HepG2 (cell line): ENCODE data around the gene OR1S2. TPM values are rescaled to one million over a fixed set of nuclear protein-coding genes. Genes with fewer than 3 reads are reported as not detected.

ENCODE experiments used
- CEBPB ChIP-seq: IDR thresholded peaks from 2 replicates; pipeline ENCODE4 v1.6.1; 2011; ENCODE audit warnings: low read depth, low read length, improper control_type of control experiment, borderline replicate concordance
- EED ChIP-seq: sonication (generic); formaldehyde crosslinking; IDR thresholded peaks from 2 replicates; pipeline ENCODE4 v1.5.0; 2020; ENCODE audit warnings: mild to moderate bottlenecking, missing genetic modification reagents
- EHMT2 ChIP-seq: fragments of 200-600 bp; sonication (generic); IDR thresholded peaks from 2 replicates; pipeline ENCODE4 v1.7.0; 2017; ENCODE audit warnings: antibody characterized with exemption, low read depth, low read length, borderline replicate concordance
- EP300 ChIP-seq, 3 experiments: sonication (generic) in 1 of 3; formaldehyde crosslinking in 1 of 3; IDR thresholded peaks; 2 replicates each; pipeline versions ENCODE4 v1.5.1 to v1.6.1; 2011 to 2020; ENCODE audit warnings: low read depth in 2 of 3, low read length in 2 of 3, borderline replicate concordance in 1 of 3, improper control_type of control experiment in 1 of 3, mild to moderate bottlenecking in 1 of 3, missing genetic modification reagents in 1 of 3, moderate library complexity in 1 of 3
- GATA4 ChIP-seq: sonication (generic); IDR thresholded peaks from 2 replicates; pipeline ENCODE4 v1.6.1; 2016; ENCODE audit warnings: antibody characterized with exemption, low read depth, borderline replicate concordance
- MIER2 ChIP-seq: IDR thresholded peaks from 2 replicates; pipeline ENCODE4 v1.6.1; 2016; ENCODE audit warnings: missing biosample characterization, missing genetic modification reagents
- NFYC ChIP-seq: IDR thresholded peaks from 2 replicates; pipeline ENCODE4 v1.6.1; 2016; ENCODE audit warnings: missing genetic modification reagents, missing compliant biosample characterization
- SIN3B ChIP-seq: fragments of 150-350 bp; IDR thresholded peaks from 2 replicates; pipeline ENCODE4 v1.6.1; 2014; ENCODE audit warnings: low read length
- SOX5 ChIP-seq: IDR thresholded peaks from 2 replicates; pipeline ENCODE4 v1.6.1; 2016; ENCODE audit warnings: borderline replicate concordance
- ZC3H13 ChIP-seq: sonication (generic); formaldehyde crosslinking; IDR thresholded peaks from 2 replicates; pipeline ENCODE4 v1.8.1; 2023; ENCODE audit warnings: mild to moderate bottlenecking, missing genetic modification reagents, moderate library complexity
- ZNF30 ChIP-seq: sonication (generic); formaldehyde crosslinking; IDR thresholded peaks from 2 replicates; pipeline ENCODE4 v1.5.0; 2020; ENCODE audit warnings: mild to moderate bottlenecking, missing genetic modification reagents
- ZNF34 ChIP-seq: sonication (generic); formaldehyde crosslinking; IDR thresholded peaks from 2 replicates; pipeline ENCODE4 v1.4.0; 2020; ENCODE audit warnings: mild to moderate bottlenecking, missing genetic modification reagents, borderline replicate concordance
- ZNF451 ChIP-seq: sonication (generic); formaldehyde crosslinking; IDR thresholded peaks from 2 replicates; pipeline ENCODE4 v1.5.0; 2020; ENCODE audit warnings: mild to moderate bottlenecking, missing genetic modification reagents
- ZNF558 ChIP-seq: sonication (generic); formaldehyde crosslinking; IDR thresholded peaks from 2 replicates; pipeline ENCODE4 v1.9.0; 2022; ENCODE audit warnings: mild to moderate bottlenecking, missing genetic modification reagents, borderline replicate concordance
- ZNF563 ChIP-seq: sonication (generic); formaldehyde crosslinking; IDR thresholded peaks from 2 replicates; pipeline ENCODE4 v1.8.0; 2022; ENCODE audit warnings: mild to moderate bottlenecking, moderate library complexity, missing genetic modification reagents
- ZNF629 ChIP-seq: sonication (generic); formaldehyde crosslinking; conservative IDR thresholded peaks from 2 replicates; pipeline ENCODE4 v1.5.0; 2020; ENCODE audit warnings: missing genetic modification reagents
- ZNF713 ChIP-seq: sonication (generic); formaldehyde crosslinking; IDR thresholded peaks from 2 replicates; pipeline ENCODE4 v1.4.0; 2020; ENCODE audit warnings: mild to moderate bottlenecking, missing genetic modification reagents
- ZNF790 ChIP-seq: sonication (generic); formaldehyde crosslinking; IDR thresholded peaks from 2 replicates; pipeline ENCODE4 v1.8.0; 2022; ENCODE audit warnings: missing genetic modification reagents, mild to moderate bottlenecking, borderline replicate concordance
- ZNF841 ChIP-seq: sonication (generic); formaldehyde crosslinking; IDR thresholded peaks from 2 replicates; pipeline ENCODE4 v1.8.1; 2023; ENCODE audit warnings: missing genetic modification reagents, borderline replicate concordance
- ZNF891 ChIP-seq: sonication (generic); formaldehyde crosslinking; IDR thresholded peaks from 2 replicates; pipeline ENCODE4 v1.5.0; 2020; ENCODE audit warnings: mild to moderate bottlenecking, missing genetic modification reagents
- ZSCAN22 ChIP-seq: sonication (generic); formaldehyde crosslinking; IDR thresholded peaks from 2 replicates; pipeline ENCODE4 v1.4.0; 2020; ENCODE audit warnings: mild to moderate bottlenecking, missing genetic modification reagents
- polyA plus RNA-seq, 8 experiments: library from polyadenylated mRNA; depleted of rRNA in 3 of 8; stranded (reverse) in 7 of 8; unstranded in 1 of 8; fragments of >200 nt; fragmentation: Illumina TruSeq in 4 of 8; extraction: Trizol in 4 of 8; gene quantifications; 2 replicates each; pipeline versions ENCODE4 v1.2.1 to v1.2.3, GENCODE V29; 2011 to 2016; ENCODE audit warnings: low read depth in 4 of 8, missing spikeins in 1 of 8, mixed read lengths in 1 of 8; ENCODE audit not compliant: insufficient read depth in 1 of 8
- total RNA-seq, 5 experiments: library from RNA; depleted of rRNA; stranded (reverse); fragments of >200 nt; fragmentation: Illumina TruSeq; extraction: Trizol; gene quantifications; 2 replicates each; pipeline ENCODE4 v1.2.3, GENCODE V29; 2016; ENCODE audit warnings: low read depth in 1 of 5
- TF ChIP-seq, protein P1 (sequence below): sonication (generic); formaldehyde crosslinking; IDR thresholded peaks from 2 replicates; pipeline ENCODE4 v1.4.0; 2020; ENCODE audit warnings: missing genetic modification reagents, borderline replicate concordance
- TF ChIP-seq, protein P2 (sequence below): sonication (generic); formaldehyde crosslinking; IDR thresholded peaks from 2 replicates; pipeline ENCODE4 v1.5.0; 2020; ENCODE audit warnings: mild to moderate bottlenecking, missing genetic modification reagents
- TF ChIP-seq, protein P3 (sequence below): sonication (generic); formaldehyde crosslinking; IDR thresholded peaks from 2 replicates; pipeline ENCODE4 v1.4.0; 2020; ENCODE audit warnings: mild to moderate bottlenecking, missing genetic modification reagents
- TF ChIP-seq, protein P4 (sequence below): IDR thresholded peaks from 2 replicates; pipeline ENCODE4 v1.6.1; 2012; ENCODE audit warnings: inconsistent platforms
- TF ChIP-seq, protein P5 (sequence below): sonication (generic); formaldehyde crosslinking; IDR thresholded peaks from 2 replicates; pipeline ENCODE4 v1.4.0; 2020; ENCODE audit warnings: mild to moderate bottlenecking, missing genetic modification reagents

The OR1S2 gene
- total and polyA plus RNA-seq, 2 of the 13 experiments (the other 11 are each of a cell fraction or from before 2014, with no cell fraction given), result not detected

DNA sequence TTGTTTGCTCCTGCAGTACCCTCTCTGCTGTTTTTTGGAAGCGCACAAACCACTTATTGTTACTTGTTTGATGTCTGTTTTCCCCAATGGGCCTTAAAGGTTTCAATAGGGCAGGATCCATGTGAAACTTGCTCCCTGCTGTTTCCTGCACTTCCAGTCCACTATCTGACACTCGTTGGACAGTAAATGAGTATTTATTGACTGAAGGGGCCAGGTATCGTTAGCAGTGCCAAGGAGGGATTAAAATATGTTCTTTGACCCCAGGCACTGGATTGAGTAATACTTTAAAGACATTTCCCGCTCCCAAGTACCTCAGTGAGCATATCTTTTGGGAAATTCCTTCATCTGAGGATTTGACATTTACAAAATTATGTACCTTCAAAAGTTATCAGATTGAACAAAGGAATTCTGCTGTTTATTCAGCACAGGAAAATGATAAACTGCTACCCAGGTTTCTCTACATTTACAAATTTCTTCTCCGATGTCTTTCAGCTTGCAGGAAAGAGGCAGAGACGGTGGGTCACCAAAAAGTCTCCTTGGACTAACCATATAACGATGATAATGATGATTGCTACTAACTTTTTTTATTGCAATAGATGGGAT lies 38.3 kb downstream of the OR1S2 start (continued):
- TF ChIP-seq GATA4 (peak; percentile 93; the same call in 1 of the 2 replicates), ZNF713 (CRISPR knock-in tag) (no peak), ZNF629 (no peak), ZNF891 (CRISPR knock-in tag) (no peak), EP300 (IDR thresholded peaks at IDR 0.05; ENCODE audit: low read depth in 2 of 2, low read length in 2 of 2) (peak in 1 of 2 experiments; percentile 97; a peak in 2 of 4 replicates), EP300 (CRISPR knock-in tag; IDR thresholded peaks at IDR 0.05; ENCODE audit: borderline replicate concordance) (peak; percentile 94), CEBPB (peak; percentile 72), ZNF451 (CRISPR knock-in tag) (no peak), ZNF30 (CRISPR knock-in tag) (no peak), SIN3B (no peak), MIER2 (CRISPR knock-in tag) (peak; percentile 81), ZNF558 (CRISPR knock-in tag) (no peak), SOX5 (CRISPR knock-in tag) (peak; percentile 89), ZNF34 (no peak), ZC3H13 (CRISPR knock-in tag) (no peak), ZNF563 (CRISPR knock-in tag) (no peak), ZNF790 (CRISPR knock-in tag) (no peak), EED (CRISPR knock-in tag) (no peak), NFYC (no peak), ZSCAN22 (CRISPR knock-in tag) (no peak), ZNF841 (CRISPR knock-in tag) (no peak), EHMT2 (peak; percentile 88; the same call in 1 of the 2 replicates)
- TF ChIP-seq, protein P1, sequence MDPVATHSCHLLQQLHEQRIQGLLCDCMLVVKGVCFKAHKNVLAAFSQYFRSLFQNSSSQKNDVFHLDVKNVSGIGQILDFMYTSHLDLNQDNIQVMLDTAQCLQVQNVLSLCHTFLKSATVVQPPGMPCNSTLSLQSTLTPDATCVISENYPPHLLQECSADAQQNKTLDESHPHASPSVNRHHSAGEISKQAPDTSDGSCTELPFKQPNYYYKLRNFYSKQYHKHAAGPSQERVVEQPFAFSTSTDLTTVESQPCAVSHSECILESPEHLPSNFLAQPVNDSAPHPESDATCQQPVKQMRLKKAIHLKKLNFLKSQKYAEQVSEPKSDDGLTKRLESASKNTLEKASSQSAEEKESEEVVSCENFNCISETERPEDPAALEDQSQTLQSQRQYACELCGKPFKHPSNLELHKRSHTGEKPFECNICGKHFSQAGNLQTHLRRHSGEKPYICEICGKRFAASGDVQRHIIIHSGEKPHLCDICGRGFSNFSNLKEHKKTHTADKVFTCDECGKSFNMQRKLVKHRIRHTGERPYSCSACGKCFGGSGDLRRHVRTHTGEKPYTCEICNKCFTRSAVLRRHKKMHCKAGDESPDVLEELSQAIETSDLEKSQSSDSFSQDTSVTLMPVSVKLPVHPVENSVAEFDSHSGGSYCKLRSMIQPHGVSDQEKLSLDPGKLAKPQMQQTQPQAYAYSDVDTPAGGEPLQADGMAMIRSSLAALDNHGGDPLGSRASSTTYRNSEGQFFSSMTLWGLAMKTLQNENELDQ, result no peak
- TF ChIP-seq, protein P2, sequence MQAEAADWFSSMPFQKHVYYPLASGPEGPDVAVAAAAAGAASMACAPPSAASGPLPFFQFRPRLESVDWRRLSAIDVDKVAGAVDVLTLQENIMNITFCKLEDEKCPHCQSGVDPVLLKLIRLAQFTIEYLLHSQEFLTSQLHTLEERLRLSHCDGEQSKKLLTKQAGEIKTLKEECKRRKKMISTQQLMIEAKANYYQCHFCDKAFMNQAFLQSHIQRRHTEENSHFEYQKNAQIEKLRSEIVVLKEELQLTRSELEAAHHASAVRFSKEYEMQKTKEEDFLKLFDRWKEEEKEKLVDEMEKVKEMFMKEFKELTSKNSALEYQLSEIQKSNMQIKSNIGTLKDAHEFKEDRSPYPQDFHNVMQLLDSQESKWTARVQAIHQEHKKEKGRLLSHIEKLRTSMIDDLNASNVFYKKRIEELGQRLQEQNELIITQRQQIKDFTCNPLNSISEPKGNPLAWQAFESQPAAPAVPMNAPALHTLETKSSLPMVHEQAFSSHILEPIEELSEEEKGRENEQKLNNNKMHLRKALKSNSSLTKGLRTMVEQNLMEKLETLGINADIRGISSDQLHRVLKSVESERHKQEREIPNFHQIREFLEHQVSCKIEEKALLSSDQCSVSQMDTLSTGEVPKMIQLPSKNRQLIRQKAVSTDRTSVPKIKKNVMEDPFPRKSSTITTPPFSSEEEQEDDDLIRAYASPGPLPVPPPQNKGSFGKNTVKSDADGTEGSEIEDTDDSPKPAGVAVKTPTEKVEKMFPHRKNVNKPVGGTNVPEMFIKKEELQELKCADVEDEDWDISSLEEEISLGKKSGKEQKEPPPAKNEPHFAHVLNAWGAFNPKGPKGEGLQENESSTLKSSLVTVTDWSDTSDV (CRISPR knock-in tag), result no peak
- TF ChIP-seq, protein P3, sequence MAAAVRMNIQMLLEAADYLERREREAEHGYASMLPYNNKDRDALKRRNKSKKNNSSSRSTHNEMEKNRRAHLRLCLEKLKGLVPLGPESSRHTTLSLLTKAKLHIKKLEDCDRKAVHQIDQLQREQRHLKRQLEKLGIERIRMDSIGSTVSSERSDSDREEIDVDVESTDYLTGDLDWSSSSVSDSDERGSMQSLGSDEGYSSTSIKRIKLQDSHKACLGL, result no peak
- TF ChIP-seq, protein P4, sequence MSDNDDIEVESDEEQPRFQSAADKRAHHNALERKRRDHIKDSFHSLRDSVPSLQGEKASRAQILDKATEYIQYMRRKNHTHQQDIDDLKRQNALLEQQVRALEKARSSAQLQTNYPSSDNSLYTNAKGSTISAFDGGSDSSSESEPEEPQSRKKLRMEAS, result peak; percentile 75
- TF ChIP-seq, protein P5, sequence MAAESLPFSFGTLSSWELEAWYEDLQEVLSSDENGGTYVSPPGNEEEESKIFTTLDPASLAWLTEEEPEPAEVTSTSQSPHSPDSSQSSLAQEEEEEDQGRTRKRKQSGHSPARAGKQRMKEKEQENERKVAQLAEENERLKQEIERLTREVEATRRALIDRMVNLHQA (CRISPR knock-in tag), result no peak
